Heart right ventricle (tissue), 16 donors: ENCODE data around the gene FFAR2. TPM values are rescaled to one million over a fixed set of nuclear protein-coding genes. Genes with fewer than 3 reads are reported as not detected.
"Not testable (repeated sequence)": the region's sequence is repeated elsewhere in the genome, so short reads cannot be mapped to it uniquely, and the experiment has no call there.

Source experiments
- ATAC-seq, 8 donors: fragments of 200-7000 bp; cut with Tn5 transposase; one replicate each; pipeline ENCODE4 v1.9.1; 2020; ENCODE audit warnings: mild to moderate bottlenecking in 8 of 8, moderate library complexity in 8 of 8, moderate number of reproducible peaks in 1 of 8
- DNase-seq, 2 donors: peaks; one replicate each; pipeline ENCODE4 v3.0.0-alpha.2; 2020
- H3K27ac ChIP-seq, 10 donors: fragments of 200-600 bp; sonication (generic) in 2 of 10; one replicate each; pipeline versions ENCODE4 v1.5.0 to v1.8.0; 2020 to 2022; ENCODE audit warnings: mild to moderate bottlenecking in 3 of 10
- H3K27me3 ChIP-seq, 7 donors: fragments of 200-600 bp; one replicate each; pipeline ENCODE4 v1.8.0; 2021 to 2022; ENCODE audit warnings: mild to moderate bottlenecking in 2 of 7
- H3K36me3 ChIP-seq, 9 donors: fragments of 200-600 bp; sonication (generic) in 1 of 9; one replicate each; pipeline versions ENCODE4 v1.5.0 to v1.8.0; 2020 to 2022; ENCODE audit warnings: mild to moderate bottlenecking in 2 of 9
- H3K4me1 ChIP-seq, 9 donors: fragments of 200-600 bp; sonication (generic) in 1 of 9; one replicate each; pipeline versions ENCODE4 v1.5.0 to v1.8.0; 2020 to 2022; ENCODE audit warnings: mild to moderate bottlenecking in 4 of 9
- H3K4me3 ChIP-seq, 10 donors: fragments of 200-600 bp; sonication (generic) in 2 of 10; one replicate each; pipeline versions ENCODE4 v1.5.0 to v1.8.0; 2020 to 2022; ENCODE audit warnings: mild to moderate bottlenecking in 7 of 10, moderate library complexity in 2 of 10
- H3K9me3 ChIP-seq, 11 donors: fragments of 200-600 bp in 10 of 11; sonication (generic) in 2 of 11; one replicate each; pipeline versions ENCODE4 v1.5.0 to v1.8.0; 2013 to 2022; ENCODE audit warnings: mild to moderate bottlenecking in 2 of 11, control low read depth in 1 of 11, moderate library complexity in 1 of 11
- WGBS, 2 donors: extraction: QIAGEN DNeasy Blood & Tissue Kit; methylation state at CpG; one replicate each; pipeline ENCODE4 v1.1.7; 2013; ENCODE audit warnings: inconsistent platforms in 1 of 2; 5-methylcytosine and 5-hydroxymethylcytosine counted together
- intact Hi-C, 10 donors: fragments of 100-400 bp; cut with DNase I; formaldehyde crosslinking; loops; one replicate each; pipeline versions ENCODE4 v1.11.1 to v1.14.2; 2022
- polyA plus RNA-seq, 2 donors: library from polyadenylated mRNA; stranded (reverse); fragments of 200-250 nt; gene quantifications; one replicate each; pipeline ENCODE4 v1.2.3, GENCODE V29; 2013
- total RNA-seq, 10 donors: library from RNA; stranded (reverse); fragmentation: NEBNext Ultra II Directional in 3 of 10; extraction: Animal tissue kit (Norgen Biotek cat#: 25700) in 3 of 10; gene quantifications; one replicate each; pipeline versions ENCODE4 v1.2.1 to v1.2.4, GENCODE V29; 2021 to 2023
- TF ChIP-seq, protein P1 (sequence below), 9 donors: fragments of 200-600 bp; sonication (generic) in 2 of 9; IDR thresholded peaks; one replicate each; pipeline versions ENCODE4 v1.5.0 to v1.8.0; 2021 to 2022; ENCODE audit warnings: antibody characterized with exemption in 9 of 9, mild to moderate bottlenecking in 5 of 9, moderate library complexity in 1 of 9
- donor health status: Arrhythmogenic right ventricular cardiomyopathy.
- donor health status: ischemic (EF 13 %, LVEDD 7.1; RV severe dilation, severe dysfunction).
- donor health status: healthy with polysubstance abuse.
- donor health status: DM: no; HTN: yes; CAD: no.
- donor health status: DM: no; HTN: no; CAD: no.
- donor health status: ischemic (EF 25% LVEDD 6.9; RV normal size, moderate dysfunction).
- donor health status: ischemic (EF 25% LVEDD 5.7; RV mildly dilated, moderate dysfunction).
- donor health status: healthy.
- donor health status: DM: yes; HTN: yes; CAD: no.
- donor health status: Ischemic cardiomyopathy.
- donor health status: ischemic (EF 35%, LVEDD 5.7; RV mildly dilated, moderate dysfunction).
- donor health status: nonischemic (EF 11% LVEDD 7.7; RV severe dilation, severe dysfunction).
- donor health status: DM: yes; HTN: yes; CAD: no.
- donor health status: PGD.
- donor health status: ischemic (EF 29% LVEDD 5.4; RV normal size, mild dysfunction).
- donor health status: nonischemic (EF 23%, LVEDD 6.1; RV moderate dilation, normal function).

The FFAR2 gene
- total and polyA plus RNA-seq, 12 donors: 0.10 to 1.4 (median 0.47) TPM; not detected in 1

DNA sequence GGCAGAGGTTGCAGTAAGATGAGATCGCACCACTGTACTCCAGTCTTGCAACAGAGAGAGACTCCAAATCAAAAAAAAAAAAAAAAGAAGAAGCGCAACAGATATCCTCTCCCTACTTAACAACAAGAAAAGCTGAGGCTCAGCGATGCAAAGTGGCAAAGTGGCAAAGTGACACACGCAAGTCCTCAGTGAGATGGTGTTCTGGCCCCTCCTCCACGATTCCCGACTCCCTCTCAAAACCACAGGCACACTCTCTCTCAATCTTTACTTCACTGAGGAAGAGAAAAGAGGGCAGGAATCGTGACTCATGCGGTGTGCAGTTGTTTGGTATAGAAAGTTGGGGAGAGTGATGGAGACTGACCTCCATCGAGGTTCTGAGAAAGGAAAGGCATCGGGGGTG is 12.6 kb downstream of the FFAR2 start:
- intact Hi-C loops: no loop called here
- Histone ChIP-seq H3K36me3 (no peaks in the 10 kb centered on the region), H3K27me3 (no peaks in the 10 kb centered on the region), H3K4me1 (peaks cover 0 to 71% (median 39%) of the 10 kb centered on the region in 9 donors), H3K27ac (peak overlapping the region in 1 of 10 donors; percentile 17), H3K9me3 (no peaks in the 10 kb centered on the region), H3K4me3 (no peak overlapping the region)
- ATAC-seq (no peak), DNase-seq (no peak)
- TF ChIP-seq, protein P1, sequence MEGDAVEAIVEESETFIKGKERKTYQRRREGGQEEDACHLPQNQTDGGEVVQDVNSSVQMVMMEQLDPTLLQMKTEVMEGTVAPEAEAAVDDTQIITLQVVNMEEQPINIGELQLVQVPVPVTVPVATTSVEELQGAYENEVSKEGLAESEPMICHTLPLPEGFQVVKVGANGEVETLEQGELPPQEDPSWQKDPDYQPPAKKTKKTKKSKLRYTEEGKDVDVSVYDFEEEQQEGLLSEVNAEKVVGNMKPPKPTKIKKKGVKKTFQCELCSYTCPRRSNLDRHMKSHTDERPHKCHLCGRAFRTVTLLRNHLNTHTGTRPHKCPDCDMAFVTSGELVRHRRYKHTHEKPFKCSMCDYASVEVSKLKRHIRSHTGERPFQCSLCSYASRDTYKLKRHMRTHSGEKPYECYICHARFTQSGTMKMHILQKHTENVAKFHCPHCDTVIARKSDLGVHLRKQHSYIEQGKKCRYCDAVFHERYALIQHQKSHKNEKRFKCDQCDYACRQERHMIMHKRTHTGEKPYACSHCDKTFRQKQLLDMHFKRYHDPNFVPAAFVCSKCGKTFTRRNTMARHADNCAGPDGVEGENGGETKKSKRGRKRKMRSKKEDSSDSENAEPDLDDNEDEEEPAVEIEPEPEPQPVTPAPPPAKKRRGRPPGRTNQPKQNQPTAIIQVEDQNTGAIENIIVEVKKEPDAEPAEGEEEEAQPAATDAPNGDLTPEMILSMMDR (IDR thresholded peaks at IDR 0.05): no peak
- 91% methylated on average over 10 of the region's 10 CpGs for WGBS, 2 donors

- Histone ChIP-seq H3K4me3 (no peak overlapping the region), H3K27ac (peak overlapping the region in 1 of 10 donors; percentile 17), H3K9me3 (no peaks in the 10 kb centered on the region), H3K27me3 (no peaks in the 10 kb centered on the region), H3K36me3 (no peaks in the 10 kb centered on the region), H3K4me1 (peaks cover 0 to 67% (median 39%) of the 10 kb centered on the region in 9 donors)
- ATAC-seq: no peak
- DNase-seq: peak in 1 of 2 donors; percentile 33
- WGBS, 2 donors: 50 to 54% methylated on average over 9 of the region's 9 CpGs
- TF ChIP-seq, protein P1 (IDR thresholded peaks at IDR 0.05): no peak
- intact Hi-C loops: no loop called here
Measured at GRCh38 chr19:35461060-35461459, 13.0 kb downstream of the FFAR2 start.

- H3K4me3 ChIP-seq, H3K9me3 ChIP-seq, ATAC-seq, H3K36me3 ChIP-seq, H3K27me3 ChIP-seq, intact Hi-C loops, DNase-seq: not testable (repeated sequence)
- peak overlapping the region in 1 of 10 donors; percentile 67 for H3K27ac ChIP-seq
- peaks cover 0 to 67% (median 39%) of the 10 kb centered on the region in 9 donors for H3K4me1 ChIP-seq
Measured at GRCh38 chr19:35461788-35462187, 13.7 kb downstream of the FFAR2 start.

DNA sequence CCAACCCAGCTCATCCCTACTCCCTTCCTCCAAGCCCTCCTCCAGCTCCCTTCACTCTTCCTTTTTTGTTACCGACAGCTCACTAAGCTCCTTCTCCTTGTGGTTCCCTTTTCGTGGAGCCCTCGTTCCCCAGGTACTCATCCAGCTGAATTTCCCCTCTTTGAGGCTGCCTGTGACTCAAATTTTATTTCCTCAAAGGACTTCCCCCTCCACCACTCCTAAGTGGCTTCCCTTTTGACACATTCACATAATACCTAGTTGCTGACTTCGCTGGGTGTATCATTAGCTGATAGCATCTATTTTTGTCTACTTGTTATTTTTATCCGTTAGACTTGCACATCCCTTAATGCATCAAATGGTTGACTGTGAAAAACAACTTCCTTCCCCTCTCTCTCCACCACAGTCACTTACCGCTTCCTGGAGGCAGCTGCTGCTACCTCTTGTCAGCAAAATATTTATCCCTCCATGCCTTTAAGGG is 14.5 kb downstream of the FFAR2 start:
- Histone ChIP-seq H3K27me3 (no peaks in the 10 kb centered on the region), H3K9me3 (no peaks in the 10 kb centered on the region), H3K36me3 (no peaks in the 10 kb centered on the region), H3K27ac (peak overlapping the region in 3 of 10 donors; percentile 11 to 67 (median 26)), H3K4me3 (peak overlapping the region in 1 of 10 donors; percentile 8), H3K4me1 (peaks cover 0 to 61% (median 39%) of the 10 kb centered on the region in 9 donors)
- intact Hi-C loops: no loop called here
- no peak for DNase-seq
- ATAC-seq: peak; percentile 26 to 78 (median 67)
- 16% methylated on average over 6 of the region's 6 CpGs for WGBS, 2 donors
- TF ChIP-seq, protein P1 (IDR thresholded peaks at IDR 0.05): peak in 1 of 9 donors; percentile 22

- intact Hi-C loops, H3K27me3 ChIP-seq, H3K9me3 ChIP-seq, ATAC-seq, H3K36me3 ChIP-seq, DNase-seq: not testable (repeated sequence)
- TF ChIP-seq, protein P1 (IDR thresholded peaks at IDR 0.05): peak in 1 of 9 donors; percentile 6
- 72 to 82% methylated on average over 7 of the region's 7 CpGs for WGBS, 2 donors
- Histone ChIP-seq H3K27ac (peak overlapping the region in 2 of 10 donors; percentile 26 to 67), H3K4me3 (peak overlapping the region in 1 of 10 donors; percentile 8), H3K4me1 (peaks cover 0 to 57% (median 39%) of the 10 kb centered on the region in 9 donors)
Measured at GRCh38 chr19:35462956-35463355, 14.9 kb downstream of the FFAR2 start.
